HG03045 (cell line): ENCODE data around the gene RBBP6.
A peak's percentile ranks its signal among the peaks of the same experiment; 100 is the strongest.
"Not testable (repeated sequence)": the region's sequence is repeated elsewhere in the genome, so short reads cannot be mapped to it uniquely, and the experiment has no call there.

ENCODE experiments used
- ATAC-seq: cut with Tn5 transposase; IDR thresholded peaks from one replicate; pipeline ENCODE4 v1.9.1; 2021; ENCODE audit warnings: mild to moderate bottlenecking, moderate library complexity; ENCODE audit not compliant: unreplicated experiment

Gene RBBP6

DNA sequence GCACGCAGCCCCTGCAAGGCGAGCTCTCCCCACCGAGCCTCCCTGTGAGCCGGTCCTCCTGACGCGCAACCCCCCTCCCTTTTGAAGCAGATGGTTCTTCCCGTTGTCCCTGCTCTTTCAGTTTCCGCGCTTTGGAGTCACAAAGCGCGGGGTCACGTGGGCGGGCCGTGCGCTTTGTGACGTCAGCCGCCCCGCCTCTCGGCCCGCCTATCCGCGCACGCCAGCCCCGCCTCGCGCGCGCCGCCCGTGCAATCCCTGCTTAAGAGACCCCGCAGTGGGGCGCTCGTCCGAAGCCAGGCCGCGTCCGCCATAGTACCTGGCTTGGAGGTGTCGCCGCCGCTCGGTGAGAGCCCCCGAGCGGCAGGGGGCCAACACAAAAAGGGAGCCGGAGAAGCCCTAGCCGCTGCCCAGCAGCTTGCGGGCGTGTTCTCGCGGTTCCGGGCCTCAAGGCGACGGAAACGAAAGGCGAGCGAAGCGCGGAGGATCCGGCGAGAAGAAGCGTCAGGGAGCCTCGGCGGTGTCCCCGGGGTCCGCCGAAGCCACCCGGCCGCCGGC lies at the start of gene RBBP6:
TSS of gene RBBP6 (plus strand) at position 272 of the 555 bp plus-strand sequence. CDS start 1,061 bp downstream, outside the sequence.
- ATAC-seq: peak; percentile 91

- no peak for ATAC-seq
Observed at GRCh38 chr16:24490866-24491265, 48.5 kb upstream of the RBBP6 start.

- no peak for ATAC-seq
Observed at GRCh38 chr16:24491731-24492130, 47.6 kb upstream of the RBBP6 start.

- no peak for ATAC-seq
Observed at GRCh38 chr16:24493821-24494220, 45.5 kb upstream of the RBBP6 start.

GRCh38 chr16:24495207-24495606 lies 44.2 kb upstream of the RBBP6 start:
- ATAC-seq: not testable (repeated sequence)

- no peak for ATAC-seq
Observed at GRCh38 chr16:24497440-24497839, 41.9 kb upstream of the RBBP6 start.

DNA sequence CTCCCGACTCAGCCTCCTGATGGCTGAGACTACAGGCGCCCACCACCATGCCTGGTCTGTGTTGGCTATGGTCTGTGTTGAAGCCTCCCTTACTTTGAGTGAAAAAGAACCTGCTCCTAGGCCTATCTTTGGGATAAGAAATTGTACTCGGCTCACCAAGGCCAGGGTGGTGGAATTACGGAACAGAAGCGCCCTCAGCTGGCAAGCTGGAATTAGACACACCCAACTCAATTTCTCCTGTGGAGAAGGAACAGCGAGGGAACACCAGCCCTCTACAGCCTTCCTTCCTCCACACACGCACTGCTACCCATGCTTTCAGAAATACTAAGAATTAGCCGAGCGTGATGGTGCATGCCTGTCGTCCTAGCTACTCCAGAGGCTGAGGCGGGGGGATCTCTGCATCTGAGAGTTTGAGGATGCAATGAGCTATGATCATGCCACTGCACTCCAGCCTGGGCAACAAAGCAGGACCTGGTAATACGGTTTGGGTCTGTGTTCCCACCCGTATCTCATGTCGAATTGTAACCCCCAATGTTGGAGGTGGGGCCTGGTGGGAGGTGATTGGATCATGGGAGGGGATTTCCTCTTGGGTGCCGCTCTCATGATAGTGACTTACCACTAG lies 40.1 kb upstream of the RBBP6 start:
- ATAC-seq: no peak

GRCh38 chr16:24504472-24505345 lies 34.7 kb upstream of the RBBP6 start:
- no peak for ATAC-seq

- no peak for ATAC-seq
Observed at GRCh38 chr16:24505959-24506358, 33.4 kb upstream of the RBBP6 start.

- no peak for ATAC-seq
Observed at GRCh38 chr16:24507959-24508480, 31.3 kb upstream of the RBBP6 start.

GRCh38 chr16:24508614-24509013 lies 30.8 kb upstream of the RBBP6 start:
- no peak for ATAC-seq

- no peak for ATAC-seq
Observed at GRCh38 chr16:24509536-24509935, 29.8 kb upstream of the RBBP6 start.

- no peak for ATAC-seq
Observed at GRCh38 chr16:24511174-24511573, 28.2 kb upstream of the RBBP6 start.

GRCh38 chr16:24511792-24512191 lies 27.6 kb upstream of the RBBP6 start:
- ATAC-seq: no peak

DNA sequence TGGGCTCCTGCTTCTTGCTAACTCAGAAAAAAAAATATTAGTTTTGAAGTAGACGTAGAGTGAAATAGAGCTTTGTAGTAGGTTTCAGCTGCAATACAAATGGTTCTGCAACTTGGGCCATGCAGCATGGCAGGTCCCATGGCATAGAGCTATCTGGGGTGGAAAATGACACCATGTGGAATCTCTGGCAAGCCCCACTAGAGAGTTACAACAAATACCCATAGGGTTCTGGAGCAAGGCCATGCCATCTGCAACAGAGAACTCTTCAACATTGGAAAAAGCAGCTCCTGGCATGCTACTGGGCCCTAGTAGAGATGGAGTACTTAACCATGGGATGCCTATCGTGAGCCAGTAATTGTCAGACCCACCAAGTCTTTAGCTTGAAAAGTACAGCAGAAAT lies 25.3 kb upstream of the RBBP6 start:
- ATAC-seq: no peak

GRCh38 chr16:24515186-24515585 lies 24.2 kb upstream of the RBBP6 start:
- no peak for ATAC-seq

- ATAC-seq: no peak
Observed at GRCh38 chr16:24516900-24517669, 22.3 kb upstream of the RBBP6 start.

- no peak for ATAC-seq
Observed at GRCh38 chr16:24518498-24518897, 20.9 kb upstream of the RBBP6 start.

DNA sequence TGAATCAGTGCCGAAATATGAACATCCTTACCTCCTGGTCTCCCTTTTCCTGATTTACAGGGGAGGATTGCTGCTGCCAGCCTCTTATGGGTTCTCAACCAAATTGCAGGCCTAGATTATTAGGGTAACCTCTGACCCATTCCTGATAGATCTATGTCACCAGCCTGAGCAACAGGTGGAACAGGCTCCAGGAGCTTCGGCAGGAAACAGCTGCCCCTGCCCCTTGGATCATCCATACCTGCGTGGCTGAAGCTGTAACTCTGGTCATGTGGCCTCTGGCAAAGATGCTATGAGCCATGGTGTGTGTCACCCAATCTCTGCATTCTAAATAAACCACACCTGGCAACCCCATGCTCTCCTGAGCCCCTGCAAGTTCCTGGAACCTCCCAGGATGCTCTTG lies 18.4 kb upstream of the RBBP6 start:
- no peak for ATAC-seq

DNA sequence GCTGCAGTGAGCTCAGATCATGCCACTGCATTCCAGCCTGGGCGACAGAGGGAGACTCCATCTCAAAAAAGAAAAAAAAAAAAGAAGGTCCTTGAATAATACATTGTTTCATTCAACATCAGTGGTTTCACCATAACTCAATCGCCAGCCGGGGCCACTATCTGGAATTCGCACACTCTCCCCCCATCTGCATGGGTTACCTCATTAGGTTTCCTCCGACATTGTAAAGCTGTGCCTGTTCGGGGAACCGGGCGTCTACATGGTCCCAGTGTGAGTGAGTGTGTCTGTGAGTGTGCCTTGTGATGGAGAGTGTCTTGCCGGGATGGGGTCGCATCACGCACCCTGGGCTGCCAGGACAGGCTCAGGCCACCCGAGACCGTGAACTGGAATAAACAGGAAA lies 16.6 kb upstream of the RBBP6 start:
- ATAC-seq: no peak

DNA sequence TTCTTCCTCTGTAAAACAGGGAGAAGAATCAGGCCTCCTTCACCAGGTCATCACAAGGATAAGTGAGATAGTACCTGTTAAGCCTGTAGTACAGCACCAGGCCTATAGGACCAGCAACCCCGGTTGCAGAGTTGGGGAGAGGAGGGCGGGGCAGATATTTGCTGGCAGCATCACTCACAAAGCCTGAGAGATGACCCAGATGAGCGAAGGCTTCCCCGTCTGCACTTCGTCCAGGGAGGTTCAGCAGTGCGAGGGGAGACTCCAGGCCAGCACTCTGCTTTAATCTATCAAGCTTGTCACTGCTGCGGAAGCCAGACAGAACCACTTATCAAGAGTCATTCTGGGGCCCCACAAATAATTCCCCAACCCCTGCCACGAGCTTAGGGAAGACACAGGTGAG lies 15.8 kb upstream of the RBBP6 start:
- ATAC-seq: no peak
